Endodermal cell (in vitro differentiated cells): ENCODE results near the gene ANKH. TPM values are rescaled to one million over a fixed set of nuclear protein-coding genes. Genes with fewer than 3 reads are reported as not detected.

Experiments used
- DNase-seq: peaks from one replicate; pipeline ENCODE4 v3.0.0-alpha.2; 2017
- H3K27ac ChIP-seq: 2 replicates; pipeline ENCODE4 v1.5.1; 2013; ENCODE audit warnings: mild to moderate bottlenecking, low read depth, low read length, moderate library complexity
- H3K27me3 ChIP-seq: 2 replicates; pipeline ENCODE4 v1.6.1; 2013; ENCODE audit warnings: mild to moderate bottlenecking, low read length, moderate library complexity; ENCODE audit not compliant: insufficient read depth, control insufficient read depth, poor library complexity, severe bottlenecking
- H3K36me3 ChIP-seq: 2 replicates; pipeline ENCODE4 v1.7.0; 2013; ENCODE audit warnings: mild to moderate bottlenecking, low read length, moderate library complexity; ENCODE audit not compliant: control insufficient read depth, insufficient read depth
- H3K4me1 ChIP-seq: one replicate; pipeline ENCODE4 v1.7.0; 2013; ENCODE audit warnings: low read length; ENCODE audit not compliant: control insufficient read depth, insufficient read depth
- H3K4me3 ChIP-seq: 2 replicates; pipeline ENCODE4 v1.5.1; 2013; ENCODE audit warnings: mild to moderate bottlenecking, low read length, moderate library complexity
- H3K9ac ChIP-seq: 2 replicates; pipeline ENCODE4 v1.6.1; 2013; ENCODE audit warnings: mild to moderate bottlenecking, low read length, moderate library complexity; ENCODE audit not compliant: poor library complexity, severe bottlenecking; ENCODE audit errors: extremely low read depth
- H3K9me3 ChIP-seq: 2 replicates; pipeline ENCODE4 v1.6.1; 2013; ENCODE audit warnings: mild to moderate bottlenecking, low read length, moderate library complexity; ENCODE audit not compliant: control insufficient read depth
- H3K27ac Mint-ChIP-seq: 2 replicates; pipeline ENCODE4 v1.8.0; 2020; ENCODE audit warnings: mixed read lengths
- H3K27me3 Mint-ChIP-seq: 2 replicates; pipeline ENCODE4 v1.8.0; 2021; ENCODE audit warnings: mild to moderate bottlenecking, mixed read lengths; ENCODE audit not compliant: insufficient read depth
- H3K36me3 Mint-ChIP-seq: 2 replicates; pipeline ENCODE4 v1.8.0; 2020; ENCODE audit warnings: low read depth, mixed read lengths
- H3K4me1 Mint-ChIP-seq: 2 replicates; pipeline ENCODE4 v1.8.0; 2020; ENCODE audit warnings: mixed read lengths
- H3K4me3 Mint-ChIP-seq: 2 replicates; pipeline ENCODE4 v1.8.0; 2020; ENCODE audit warnings: mild to moderate bottlenecking, moderate library complexity, mixed read lengths
- H3K9me3 Mint-ChIP-seq: 2 replicates; pipeline ENCODE4 v1.8.0; 2020; ENCODE audit warnings: mild to moderate bottlenecking, mixed read lengths
- WGBS, 2 experiments: methylation state at CpG; one replicate each; pipeline versions ENCODE4 v1.1.5 to v1.1.7; 2013; ENCODE audit warnings: missing lambda C conversion rate in 2 of 2, mixed read lengths in 1 of 2; ENCODE audit not compliant: insufficient coverage in 1 of 2, insufficient read length in 1 of 2; 5-methylcytosine and 5-hydroxymethylcytosine counted together
- total RNA-seq, 2 donors: library from RNA; stranded (reverse); fragmentation: NEBNext Ultra II Directional in 1 of 2; extraction: Animal tissue kit (Norgen Biotek cat#: 25700) in 1 of 2; gene quantifications; 2 replicates in 1 of 2; 3 replicates in 1 of 2; pipeline ENCODE4 v1.2.1, GENCODE V29; 2021
- TF ChIP-seq, protein P1 (sequence below): fragments of 200-600 bp; sonication (generic); conservative IDR thresholded peaks from 2 replicates; pipeline ENCODE4 v1.5.0; 2021; ENCODE audit warnings: antibody characterized with exemption, mild to moderate bottlenecking

The ANKH gene
- total RNA-seq, 2 donors from 2014 or later: 26.5 to 43.4 TPM

DNA sequence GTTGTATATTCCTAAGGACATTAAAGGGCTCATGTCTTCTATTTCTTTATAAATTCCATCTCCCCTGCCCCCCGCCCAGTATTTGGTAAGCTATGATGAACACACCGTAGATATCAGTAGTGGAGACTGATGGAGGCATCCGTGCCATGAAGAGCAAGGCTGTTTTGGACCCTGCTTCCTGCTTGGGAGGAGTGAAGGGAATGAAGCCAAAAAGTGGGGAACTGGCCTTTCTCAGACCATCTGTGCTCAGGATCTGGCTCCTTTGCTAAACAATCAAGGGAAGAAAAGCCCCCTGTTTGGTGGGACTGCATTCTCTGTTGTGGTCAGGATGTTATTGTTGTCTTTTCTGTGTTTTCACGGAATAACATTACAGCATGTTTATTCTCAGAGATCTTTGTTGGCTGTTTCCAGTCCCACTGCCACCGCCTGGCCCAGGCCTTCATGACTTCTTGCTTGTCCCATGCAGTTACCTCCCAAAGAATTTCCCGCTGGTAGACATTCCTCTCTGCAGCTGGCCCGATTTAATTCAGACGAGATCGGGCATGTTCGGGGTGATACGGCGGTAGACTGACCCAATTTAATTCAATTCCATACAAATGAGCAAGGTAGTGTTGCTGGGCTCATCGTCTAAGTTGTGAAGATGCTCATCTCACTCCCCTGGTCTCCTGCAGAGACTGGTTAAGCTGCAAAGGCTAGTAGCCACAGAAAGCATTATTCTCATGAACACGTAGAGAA, 31.4 kb upstream of the ANKH start:
- H3K36me3 ChIP-seq: no peaks in the 10 kb centered on the region
- H3K27ac ChIP-seq: no peak overlapping the region
- H3K4me3 ChIP-seq: no peak overlapping the region
- H3K4me3 Mint-ChIP-seq: no peak overlapping the region
- TF ChIP-seq, protein P1, sequence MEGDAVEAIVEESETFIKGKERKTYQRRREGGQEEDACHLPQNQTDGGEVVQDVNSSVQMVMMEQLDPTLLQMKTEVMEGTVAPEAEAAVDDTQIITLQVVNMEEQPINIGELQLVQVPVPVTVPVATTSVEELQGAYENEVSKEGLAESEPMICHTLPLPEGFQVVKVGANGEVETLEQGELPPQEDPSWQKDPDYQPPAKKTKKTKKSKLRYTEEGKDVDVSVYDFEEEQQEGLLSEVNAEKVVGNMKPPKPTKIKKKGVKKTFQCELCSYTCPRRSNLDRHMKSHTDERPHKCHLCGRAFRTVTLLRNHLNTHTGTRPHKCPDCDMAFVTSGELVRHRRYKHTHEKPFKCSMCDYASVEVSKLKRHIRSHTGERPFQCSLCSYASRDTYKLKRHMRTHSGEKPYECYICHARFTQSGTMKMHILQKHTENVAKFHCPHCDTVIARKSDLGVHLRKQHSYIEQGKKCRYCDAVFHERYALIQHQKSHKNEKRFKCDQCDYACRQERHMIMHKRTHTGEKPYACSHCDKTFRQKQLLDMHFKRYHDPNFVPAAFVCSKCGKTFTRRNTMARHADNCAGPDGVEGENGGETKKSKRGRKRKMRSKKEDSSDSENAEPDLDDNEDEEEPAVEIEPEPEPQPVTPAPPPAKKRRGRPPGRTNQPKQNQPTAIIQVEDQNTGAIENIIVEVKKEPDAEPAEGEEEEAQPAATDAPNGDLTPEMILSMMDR: no peak
- H3K9me3 ChIP-seq: no peaks in the 10 kb centered on the region
- H3K4me1 ChIP-seq: peaks cover 3% of the 10 kb centered on the region
- no peaks in the 10 kb centered on the region for H3K27me3 ChIP-seq
- H3K27me3 Mint-ChIP-seq: no peaks in the 10 kb centered on the region
- H3K9ac ChIP-seq: no peak overlapping the region
- DNase-seq: no peak
- peaks cover 2% of the 10 kb centered on the region for H3K9me3 Mint-ChIP-seq
- 93 to 96% methylated on average over 5 to 14 of the region's 14 CpGs for WGBS, 2 experiments
- no peaks in the 10 kb centered on the region for H3K36me3 Mint-ChIP-seq
- peaks cover 16% of the 10 kb centered on the region for H3K4me1 Mint-ChIP-seq
- no peak overlapping the region for H3K27ac Mint-ChIP-seq

DNA sequence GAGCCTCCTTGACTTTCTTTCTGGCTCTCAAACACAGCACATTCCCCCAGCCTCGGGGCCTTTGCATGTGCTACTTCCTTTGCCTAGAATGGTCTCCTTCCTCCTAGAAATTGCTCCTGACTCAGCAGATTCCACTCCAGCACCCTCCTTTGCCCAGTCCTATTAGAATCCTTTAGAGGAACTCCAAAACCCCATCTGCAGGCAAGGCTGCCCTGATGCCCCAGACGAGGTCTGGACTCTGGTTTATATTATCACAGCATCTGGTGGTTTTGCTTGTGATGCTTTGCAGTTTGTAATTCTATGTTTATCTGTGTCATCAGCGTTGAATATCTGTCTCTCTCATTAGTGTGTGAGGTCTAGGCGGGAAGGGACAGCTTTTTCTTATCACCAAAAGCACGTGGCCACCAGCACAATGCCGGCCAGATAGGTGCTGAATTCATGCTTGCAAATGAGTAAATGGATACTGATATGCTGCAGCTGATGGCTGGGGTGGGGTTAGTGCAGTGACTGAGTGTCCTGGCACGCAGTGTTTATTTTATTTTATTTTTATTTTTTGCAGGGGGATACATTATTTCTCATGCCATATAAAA, 30.0 kb upstream of the ANKH start:
- no peaks in the 10 kb centered on the region for H3K36me3 ChIP-seq
- no peaks in the 10 kb centered on the region for H3K27me3 Mint-ChIP-seq
- TF ChIP-seq, protein P1: no peak
- peaks cover 2% of the 10 kb centered on the region for H3K9me3 Mint-ChIP-seq
- DNase-seq: no peak
- H3K4me1 ChIP-seq: peaks cover 3% of the 10 kb centered on the region
- no peaks in the 10 kb centered on the region for H3K36me3 Mint-ChIP-seq
- peaks cover 16% of the 10 kb centered on the region for H3K4me1 Mint-ChIP-seq
- peak overlapping the region; percentile 19 for H3K27ac Mint-ChIP-seq
- H3K4me3 Mint-ChIP-seq: no peak overlapping the region
- no peaks in the 10 kb centered on the region for H3K9me3 ChIP-seq
- H3K27me3 ChIP-seq: no peaks in the 10 kb centered on the region
- no peak overlapping the region for H3K27ac ChIP-seq
- 73 to 88% methylated on average over 4 to 6 of the region's 7 CpGs for WGBS, 2 experiments
- no peak overlapping the region for H3K4me3 ChIP-seq
- H3K9ac ChIP-seq: no peak overlapping the region

DNA sequence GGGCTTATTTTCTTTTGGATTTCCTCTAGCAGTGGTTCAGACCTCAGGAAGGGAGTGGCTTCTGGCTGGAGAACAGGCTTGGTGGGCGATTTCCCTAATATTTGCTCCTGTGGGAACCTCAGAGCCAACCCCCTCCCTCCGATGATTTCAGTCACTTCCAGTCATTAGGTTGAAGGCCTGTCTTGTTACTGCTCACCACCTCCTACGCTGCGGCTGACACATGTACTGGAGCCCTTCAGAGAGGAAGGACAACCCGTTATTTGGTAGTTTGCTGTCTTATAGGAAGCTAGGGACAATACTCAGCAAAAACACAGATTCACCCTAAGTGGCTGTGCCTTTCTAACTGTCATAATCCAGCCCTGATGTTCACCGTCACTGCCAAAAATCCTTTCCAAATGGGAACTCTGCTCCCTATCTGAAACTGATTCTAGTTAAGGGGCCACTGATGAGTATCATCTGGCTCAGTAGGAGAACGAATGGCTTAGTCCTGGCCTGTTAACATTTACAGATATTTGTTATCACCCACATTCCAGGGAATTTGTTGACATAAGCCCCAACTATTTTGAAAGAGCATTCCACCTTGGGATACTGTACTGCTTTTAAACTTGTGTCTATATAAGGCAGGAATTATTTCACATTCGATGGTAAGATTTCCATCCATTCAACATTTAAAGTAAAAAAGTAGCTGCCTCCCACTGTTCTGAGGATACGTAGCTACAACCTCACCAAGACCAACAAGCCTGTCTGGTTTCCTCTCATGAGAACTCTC, 29.3 kb upstream of the ANKH start:
- H3K27ac ChIP-seq: no peak overlapping the region
- no peak overlapping the region for H3K4me3 Mint-ChIP-seq
- H3K9ac ChIP-seq: no peak overlapping the region
- 82 to 92% methylated on average over 4 to 9 of the region's 9 CpGs for WGBS, 2 experiments
- H3K4me1 ChIP-seq: peaks cover 3% of the 10 kb centered on the region
- DNase-seq: no peak
- H3K4me3 ChIP-seq: no peak overlapping the region
- no peaks in the 10 kb centered on the region for H3K27me3 ChIP-seq
- H3K4me1 Mint-ChIP-seq: peaks cover 16% of the 10 kb centered on the region
- TF ChIP-seq, protein P1: no peak
- H3K27ac Mint-ChIP-seq: peak overlapping the region; percentile 75
- H3K36me3 ChIP-seq: no peaks in the 10 kb centered on the region
- peaks cover 2% of the 10 kb centered on the region for H3K9me3 Mint-ChIP-seq
- no peaks in the 10 kb centered on the region for H3K27me3 Mint-ChIP-seq
- no peaks in the 10 kb centered on the region for H3K9me3 ChIP-seq
- no peaks in the 10 kb centered on the region for H3K36me3 Mint-ChIP-seq
